Neural cell (in vitro differentiated cells): ENCODE data around the gene SWAP70.

Experiments
- EZH2 ChIP-seq: fragments of 200-600, 300-800 bp; shearing (Covaris generic), sonication (generic); IDR thresholded peaks from 2 replicates; pipeline ENCODE4 v1.6.1; 2014; ENCODE audit warnings: antibody characterized with exemption, low read length, borderline replicate concordance, mild to moderate bottlenecking; ENCODE audit not compliant: insufficient read depth, poor library complexity, severe bottlenecking
- MXI1 ChIP-seq: fragments of 450-650 bp; conservative IDR thresholded peaks from 2 replicates; pipeline ENCODE4 v1.6.1; 2014; ENCODE audit warnings: antibody characterized with exemption, mild to moderate bottlenecking; ENCODE audit not compliant: poor library complexity, severe bottlenecking
- POLR2AphosphoS5 ChIP-seq: IDR thresholded peaks from 2 replicates; pipeline ENCODE4 v1.6.1; 2012
- TF ChIP-seq, protein P1 (sequence below): fragments of 450-650 bp; IDR thresholded peaks from 2 replicates; pipeline ENCODE4 v1.5.1; 2014; ENCODE audit warnings: antibody characterized with exemption, mild to moderate bottlenecking, moderate library complexity; ENCODE audit not compliant: poor library complexity, severe bottlenecking
- TF ChIP-seq, protein P2 (sequence below): IDR thresholded peaks from 2 replicates; pipeline ENCODE4 v1.6.1; 2012; ENCODE audit warnings: borderline replicate concordance

GRCh38 chr11:9754010-9754471 is 90.2 kb downstream of the SWAP70 start:
- TF ChIP-seq, protein P1, sequence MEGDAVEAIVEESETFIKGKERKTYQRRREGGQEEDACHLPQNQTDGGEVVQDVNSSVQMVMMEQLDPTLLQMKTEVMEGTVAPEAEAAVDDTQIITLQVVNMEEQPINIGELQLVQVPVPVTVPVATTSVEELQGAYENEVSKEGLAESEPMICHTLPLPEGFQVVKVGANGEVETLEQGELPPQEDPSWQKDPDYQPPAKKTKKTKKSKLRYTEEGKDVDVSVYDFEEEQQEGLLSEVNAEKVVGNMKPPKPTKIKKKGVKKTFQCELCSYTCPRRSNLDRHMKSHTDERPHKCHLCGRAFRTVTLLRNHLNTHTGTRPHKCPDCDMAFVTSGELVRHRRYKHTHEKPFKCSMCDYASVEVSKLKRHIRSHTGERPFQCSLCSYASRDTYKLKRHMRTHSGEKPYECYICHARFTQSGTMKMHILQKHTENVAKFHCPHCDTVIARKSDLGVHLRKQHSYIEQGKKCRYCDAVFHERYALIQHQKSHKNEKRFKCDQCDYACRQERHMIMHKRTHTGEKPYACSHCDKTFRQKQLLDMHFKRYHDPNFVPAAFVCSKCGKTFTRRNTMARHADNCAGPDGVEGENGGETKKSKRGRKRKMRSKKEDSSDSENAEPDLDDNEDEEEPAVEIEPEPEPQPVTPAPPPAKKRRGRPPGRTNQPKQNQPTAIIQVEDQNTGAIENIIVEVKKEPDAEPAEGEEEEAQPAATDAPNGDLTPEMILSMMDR: no peak
- TF ChIP-seq EZH2 (no peak), POLR2AphosphoS5 (no peak), MXI1 (no peak)
- TF ChIP-seq, protein P2, sequence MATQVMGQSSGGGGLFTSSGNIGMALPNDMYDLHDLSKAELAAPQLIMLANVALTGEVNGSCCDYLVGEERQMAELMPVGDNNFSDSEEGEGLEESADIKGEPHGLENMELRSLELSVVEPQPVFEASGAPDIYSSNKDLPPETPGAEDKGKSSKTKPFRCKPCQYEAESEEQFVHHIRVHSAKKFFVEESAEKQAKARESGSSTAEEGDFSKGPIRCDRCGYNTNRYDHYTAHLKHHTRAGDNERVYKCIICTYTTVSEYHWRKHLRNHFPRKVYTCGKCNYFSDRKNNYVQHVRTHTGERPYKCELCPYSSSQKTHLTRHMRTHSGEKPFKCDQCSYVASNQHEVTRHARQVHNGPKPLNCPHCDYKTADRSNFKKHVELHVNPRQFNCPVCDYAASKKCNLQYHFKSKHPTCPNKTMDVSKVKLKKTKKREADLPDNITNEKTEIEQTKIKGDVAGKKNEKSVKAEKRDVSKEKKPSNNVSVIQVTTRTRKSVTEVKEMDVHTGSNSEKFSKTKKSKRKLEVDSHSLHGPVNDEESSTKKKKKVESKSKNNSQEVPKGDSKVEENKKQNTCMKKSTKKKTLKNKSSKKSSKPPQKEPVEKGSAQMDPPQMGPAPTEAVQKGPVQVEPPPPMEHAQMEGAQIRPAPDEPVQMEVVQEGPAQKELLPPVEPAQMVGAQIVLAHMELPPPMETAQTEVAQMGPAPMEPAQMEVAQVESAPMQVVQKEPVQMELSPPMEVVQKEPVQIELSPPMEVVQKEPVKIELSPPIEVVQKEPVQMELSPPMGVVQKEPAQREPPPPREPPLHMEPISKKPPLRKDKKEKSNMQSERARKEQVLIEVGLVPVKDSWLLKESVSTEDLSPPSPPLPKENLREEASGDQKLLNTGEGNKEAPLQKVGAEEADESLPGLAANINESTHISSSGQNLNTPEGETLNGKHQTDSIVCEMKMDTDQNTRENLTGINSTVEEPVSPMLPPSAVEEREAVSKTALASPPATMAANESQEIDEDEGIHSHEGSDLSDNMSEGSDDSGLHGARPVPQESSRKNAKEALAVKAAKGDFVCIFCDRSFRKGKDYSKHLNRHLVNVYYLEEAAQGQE: no peak
